Measurements from ENCODE around the gene TGFA.
"Not testable (repeated sequence)": the region's sequence is repeated elsewhere in the genome, so short reads cannot be mapped to it uniquely, and the experiment has no call there.

The TGFA gene

DNA sequence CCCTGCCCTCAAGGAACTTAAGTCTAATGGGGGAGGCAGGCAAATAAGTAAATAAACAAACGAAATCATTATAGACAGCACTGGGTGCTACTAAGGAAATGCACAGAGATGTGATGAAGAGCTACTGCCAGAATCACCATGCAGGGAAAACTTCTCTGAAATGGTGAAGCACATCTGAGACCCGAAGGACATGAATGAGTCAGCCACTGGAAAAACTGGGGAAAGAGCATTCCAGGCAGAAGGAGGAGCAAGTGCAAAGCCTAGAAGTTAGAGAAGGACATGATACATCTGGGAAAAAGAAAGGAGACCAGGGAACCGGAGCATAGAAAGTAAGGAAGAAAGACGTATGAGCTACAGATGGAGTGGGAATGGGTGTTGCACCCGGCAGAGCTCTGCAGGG is 56.8 kb downstream of the TGFA start:
- no peak for DNase-seq

DNA sequence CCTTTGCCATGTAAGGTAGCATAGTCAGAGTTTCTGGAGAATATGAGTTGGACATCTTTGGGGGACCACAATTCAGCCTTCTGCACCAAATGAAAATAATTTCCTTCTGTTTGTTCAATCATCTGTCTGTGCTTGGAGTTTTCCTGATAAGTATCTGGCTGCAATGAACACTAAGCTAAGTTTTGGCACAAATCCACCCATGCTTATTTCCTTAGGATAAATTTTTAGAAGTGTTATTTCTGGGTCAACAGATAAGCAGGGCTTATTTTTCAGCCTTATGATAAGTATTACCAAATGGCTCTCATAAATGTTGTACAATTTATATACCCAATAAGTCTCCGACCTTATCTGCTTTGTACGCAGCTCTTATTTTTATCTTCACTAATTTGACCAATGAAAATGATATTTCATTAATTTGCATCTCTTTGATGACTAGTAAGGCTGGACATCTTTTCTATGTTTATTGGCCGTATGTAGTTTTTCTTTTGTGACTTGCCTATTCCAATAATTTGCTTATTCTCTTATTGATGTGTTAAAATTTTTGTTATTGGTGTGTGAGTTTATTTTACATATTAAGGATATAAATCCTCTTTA is 59.2 kb downstream of the TGFA start:
- DNase-seq: no peak

- no peak for DNase-seq
Measured at GRCh38 chr2:70490381-70490780, 63.2 kb downstream of the TGFA start.

DNA sequence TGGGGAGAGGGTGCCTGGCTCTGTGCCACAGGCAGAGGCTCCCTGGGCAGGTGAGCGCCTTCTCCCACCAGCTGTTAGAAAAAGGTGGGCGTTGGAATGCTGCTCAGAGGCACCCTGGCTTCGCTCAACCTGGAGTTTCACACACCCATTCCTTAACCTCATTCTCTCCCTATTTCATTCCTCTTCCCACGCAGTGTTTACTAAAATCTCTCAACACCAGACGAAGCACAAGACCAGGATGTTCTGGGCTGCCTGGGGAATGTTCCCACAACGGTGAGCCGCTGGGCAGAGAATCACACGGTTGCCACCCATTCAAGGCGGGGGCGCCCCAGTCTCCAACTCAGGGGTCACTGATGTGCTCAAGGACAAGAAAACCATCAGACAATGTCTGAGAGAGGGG is 64.5 kb downstream of the TGFA start:
- no peak for DNase-seq

GRCh38 chr2:70484086-70484485 is 69.5 kb downstream of the TGFA start:
- no peak for DNase-seq

- DNase-seq: no peak
Measured at GRCh38 chr2:70482401-70482800, 71.2 kb downstream of the TGFA start.

DNA sequence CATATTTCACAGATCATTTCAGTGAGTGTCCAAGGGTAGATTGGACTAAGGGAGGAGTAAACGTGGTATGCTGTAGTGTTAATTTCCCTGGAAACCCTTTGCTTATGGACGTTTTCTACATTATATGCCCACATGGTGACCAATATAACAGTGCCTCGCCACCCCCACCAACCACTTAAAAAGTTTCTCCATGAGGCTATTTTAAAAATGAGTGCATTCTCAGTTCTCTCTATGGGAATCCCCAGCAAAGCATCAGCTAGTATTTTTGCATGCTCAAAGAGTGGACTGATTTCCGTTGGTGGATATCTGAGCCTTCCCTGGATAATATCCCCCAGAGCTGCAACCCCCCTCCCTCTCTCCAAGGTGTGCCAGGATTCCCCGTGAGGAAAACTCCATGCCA is 73.2 kb downstream of the TGFA start:
- DNase-seq: no peak

DNA sequence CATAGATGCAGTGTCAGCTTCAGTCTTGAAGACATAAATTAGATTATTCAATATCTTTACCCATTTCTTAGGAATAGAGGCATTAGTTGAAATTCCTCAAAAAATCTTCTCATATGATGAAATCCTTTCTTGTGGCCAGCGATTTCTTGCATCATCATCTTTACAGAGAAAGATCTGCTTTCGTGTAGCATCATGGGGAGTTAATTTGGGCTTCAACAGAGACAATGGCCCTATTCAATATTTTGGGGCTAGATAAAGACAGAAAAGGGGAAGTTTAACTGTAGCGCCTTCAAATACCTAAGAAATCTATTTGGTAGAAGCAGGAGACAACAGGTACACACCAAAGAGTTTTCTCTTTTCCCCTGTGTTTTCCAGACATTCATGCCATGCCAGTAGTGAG is 73.8 kb downstream of the TGFA start:
- DNase-seq: no peak

DNA sequence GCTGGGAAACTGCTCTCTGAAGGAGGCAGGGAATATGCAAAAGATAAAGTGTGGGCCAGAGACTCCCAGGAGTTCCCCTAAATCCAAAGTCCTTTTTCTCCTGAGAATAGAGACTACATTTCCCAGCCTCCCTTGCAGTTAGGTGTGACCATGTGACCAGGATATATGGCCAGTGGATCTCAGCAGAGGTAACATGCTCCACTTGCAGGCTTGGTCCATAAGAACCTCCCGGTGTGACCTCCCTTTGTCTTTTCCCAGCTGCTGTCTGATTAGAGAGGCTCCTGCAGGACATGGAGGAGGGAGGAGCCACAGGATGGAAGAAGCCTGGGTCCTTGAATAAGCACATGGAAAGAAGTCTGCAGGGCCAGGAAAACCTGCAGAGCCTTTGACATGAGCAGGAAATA is 76.2 kb downstream of the TGFA start:
- no peak for DNase-seq

DNA sequence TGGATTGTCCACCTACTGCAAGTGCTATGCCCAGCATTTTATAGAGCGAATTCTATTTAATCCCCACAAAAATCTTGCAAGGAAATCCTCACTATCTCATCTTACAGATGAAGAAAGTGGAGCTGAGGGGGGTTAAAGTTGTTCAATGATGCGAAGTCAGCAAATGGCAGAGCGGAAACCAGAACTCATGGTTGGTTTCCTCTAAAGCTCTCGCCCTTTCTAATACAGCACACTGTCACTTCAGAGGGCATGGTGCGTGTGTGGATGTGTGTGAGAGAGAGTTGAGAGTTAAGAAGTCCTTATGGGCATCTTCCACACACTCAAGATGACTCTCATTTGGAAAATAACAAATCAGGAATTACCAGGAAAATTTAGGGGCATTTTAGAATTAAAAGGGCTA is 78.4 kb downstream of the TGFA start:
- DNase-seq: no peak

DNA sequence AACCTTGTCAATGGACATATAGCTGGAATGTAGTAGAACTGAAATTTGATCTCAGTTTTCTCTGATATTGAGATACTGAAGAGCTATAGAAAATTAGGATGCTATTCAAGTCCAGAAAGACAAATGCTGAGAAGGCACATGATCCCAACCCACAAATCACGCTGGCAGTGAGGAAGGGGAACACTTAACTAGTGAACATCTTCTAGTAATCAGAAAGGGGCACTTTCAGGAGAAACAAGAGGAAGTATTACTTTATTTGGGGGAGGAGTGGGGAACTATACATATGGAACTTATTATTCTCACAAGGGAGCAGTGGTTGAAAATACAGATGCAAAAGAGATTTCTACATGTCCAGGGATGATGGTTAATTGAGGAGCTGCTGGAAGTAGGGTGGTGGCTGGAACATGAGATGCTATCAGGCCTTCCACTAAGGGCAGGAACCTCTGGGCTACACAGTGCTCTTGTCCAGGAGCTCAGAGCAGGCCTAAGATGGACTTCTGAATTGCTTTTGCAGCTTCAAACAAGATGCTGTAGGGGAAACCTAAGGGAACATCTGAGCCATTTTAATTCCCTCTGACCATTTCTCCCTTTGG is 79.3 kb downstream of the TGFA start:
- no peak for DNase-seq

GRCh38 chr2:70473101-70473722 is 80.4 kb downstream of the TGFA start:
- DNase-seq: no peak

DNA sequence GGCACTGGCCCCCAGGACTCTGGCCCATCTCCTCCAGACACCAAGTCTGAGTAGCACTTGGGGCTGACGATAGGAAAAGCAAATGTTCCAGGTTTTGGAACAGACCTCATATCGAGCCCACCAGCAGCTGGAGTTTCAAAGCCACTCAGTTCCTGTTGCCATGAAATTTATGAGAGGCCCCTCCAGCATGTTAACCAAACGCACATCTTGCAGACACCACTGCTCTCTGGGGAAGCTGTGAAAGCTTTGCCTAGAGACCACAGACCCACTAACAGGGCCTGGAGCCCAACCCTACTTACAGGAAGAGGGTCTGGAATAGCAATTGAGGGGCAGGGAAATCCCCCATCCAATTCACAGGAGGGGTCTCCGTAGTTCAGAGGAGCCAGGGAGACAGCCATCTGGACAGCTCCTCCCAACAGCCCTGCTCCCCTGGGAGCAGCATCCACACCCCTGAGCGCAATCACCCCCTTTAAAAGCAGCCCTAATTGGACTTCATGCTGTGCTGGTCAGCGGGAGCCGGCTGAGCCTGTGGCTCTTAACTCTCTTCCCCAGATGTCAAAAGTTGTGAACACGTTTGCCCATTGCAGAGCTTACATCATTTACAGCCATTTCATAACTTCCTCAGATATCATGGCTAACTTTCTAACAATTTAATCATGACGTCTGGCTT is 81.3 kb downstream of the TGFA start:
- no peak for DNase-seq

GRCh38 chr2:70471129-70471528 is 82.5 kb downstream of the TGFA start:
- DNase-seq: no peak

GRCh38 chr2:70469961-70470360 is 83.7 kb downstream of the TGFA start:
- no peak for DNase-seq

DNA sequence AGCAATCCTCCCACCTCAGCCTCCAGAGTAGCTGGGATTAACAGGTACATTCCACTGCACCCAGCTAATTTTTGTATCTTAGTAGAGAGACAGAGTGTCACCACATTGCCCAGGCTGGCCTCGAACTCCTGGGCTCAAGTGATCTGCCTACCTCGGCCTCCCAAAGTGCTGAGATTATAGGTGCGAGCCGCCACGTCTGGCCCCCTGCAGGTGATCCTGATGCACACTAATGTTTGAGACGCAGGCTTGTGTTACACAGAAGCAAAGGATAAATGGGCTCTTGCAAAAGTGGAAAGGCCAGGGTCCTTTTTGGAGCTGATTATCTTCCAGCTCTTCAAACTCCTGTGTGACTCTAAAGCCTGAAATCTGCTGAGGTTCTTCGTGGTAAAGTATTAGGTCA is 84.2 kb downstream of the TGFA start:
- no peak for DNase-seq

DNA sequence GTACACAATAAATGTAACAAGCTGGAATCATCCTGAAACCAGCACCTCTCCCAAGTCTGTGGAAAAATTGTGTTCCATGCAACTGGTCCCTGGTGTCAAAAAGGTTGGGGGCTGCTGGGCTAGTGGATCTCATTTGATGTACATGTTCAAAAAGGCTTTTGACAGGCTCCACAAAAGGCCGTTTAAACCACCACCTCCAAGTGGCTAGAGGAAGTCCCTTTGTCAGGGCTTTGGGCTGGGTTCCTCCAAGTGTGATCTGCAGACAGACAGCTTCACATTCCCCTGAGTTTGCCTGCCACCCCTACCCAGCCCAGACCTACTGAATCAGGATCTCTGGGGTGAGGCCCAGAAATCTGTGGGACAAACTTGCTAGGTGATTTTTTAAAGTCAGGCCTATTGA is 84.7 kb downstream of the TGFA start:
- no peak for DNase-seq

- DNase-seq: no peak
Measured at GRCh38 chr2:70467831-70468779, 85.5 kb downstream of the TGFA start.

DNA sequence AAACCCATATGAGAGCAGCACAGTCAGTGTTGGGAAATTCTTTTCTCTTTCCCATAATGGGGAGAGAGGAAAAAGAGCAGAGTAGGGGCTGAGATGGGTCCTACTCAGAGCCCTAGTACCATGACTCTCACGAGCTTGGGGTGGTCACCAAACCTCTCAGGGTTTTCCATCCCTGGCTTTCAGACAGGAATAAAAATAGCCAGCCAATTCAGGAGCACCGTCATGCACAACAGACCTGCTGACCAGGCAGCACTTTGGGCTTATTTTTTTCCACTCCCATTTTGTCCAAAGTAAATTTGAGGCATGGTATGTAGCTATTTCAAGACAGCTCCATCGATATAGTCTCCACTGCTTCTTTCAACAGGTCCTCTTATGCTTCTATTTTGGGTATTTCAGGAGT is 86.4 kb downstream of the TGFA start:
- no peak for DNase-seq

DNA sequence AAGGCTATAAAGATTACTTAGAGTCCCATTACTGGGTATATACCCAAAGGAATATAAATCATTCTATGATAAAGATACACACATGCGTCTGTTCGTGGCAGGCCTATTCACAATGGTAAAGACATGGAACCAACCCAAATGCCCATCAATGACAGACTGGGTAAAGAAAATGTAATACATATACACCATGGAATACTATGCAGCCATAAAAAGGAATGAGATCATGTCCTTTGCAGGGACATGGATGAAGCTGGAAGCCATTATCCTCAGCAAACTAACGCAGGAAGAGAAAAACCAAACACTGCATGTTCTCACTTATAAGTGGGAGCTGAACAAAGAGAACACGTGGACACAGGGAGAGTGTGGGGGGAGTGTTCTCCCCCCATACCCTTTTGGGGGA is 87.0 kb downstream of the TGFA start:
- not testable (repeated sequence) for DNase-seq

- no peak for DNase-seq
Measured at GRCh38 chr2:70463997-70464396, 89.6 kb downstream of the TGFA start.

DNA sequence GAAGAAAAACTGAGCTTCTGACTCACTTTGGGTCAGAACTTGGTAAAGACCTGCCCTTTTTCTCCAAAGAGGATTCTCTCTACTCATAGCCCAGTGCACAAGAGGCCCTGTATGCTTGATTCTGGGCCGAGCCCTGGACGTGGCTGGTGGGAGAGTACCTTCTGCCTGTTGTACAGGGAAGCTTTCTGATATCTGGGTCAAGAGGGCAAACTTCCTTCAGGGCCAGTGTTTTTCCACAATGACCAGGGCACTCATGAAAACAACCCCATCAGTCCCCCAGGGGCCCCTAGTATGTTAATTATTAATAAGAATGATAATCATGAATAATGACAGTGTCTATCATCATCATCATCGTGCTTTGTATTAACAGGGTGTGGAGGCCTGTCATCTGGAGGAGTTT is 90.0 kb downstream of the TGFA start:
- DNase-seq: no peak

All from stimulated activated CD4-positive, alpha-beta T cell treated with anti-CD3 and anti-CD28 coated beads, Interleukin-15, amount 100 ng/mL, for 24 hours (primary cell).